Neural cell (in vitro differentiated cells): ENCODE measurements around the gene ZNRD2.

Experiments used
- EZH2 ChIP-seq: fragments of 200-600, 300-800 bp; shearing (Covaris generic), sonication (generic); IDR thresholded peaks from 2 replicates; pipeline ENCODE4 v1.6.1; 2014; ENCODE audit warnings: antibody characterized with exemption, low read length, borderline replicate concordance, mild to moderate bottlenecking; ENCODE audit not compliant: insufficient read depth, poor library complexity, severe bottlenecking
- MXI1 ChIP-seq: fragments of 450-650 bp; conservative IDR thresholded peaks from 2 replicates; pipeline ENCODE4 v1.6.1; 2014; ENCODE audit warnings: antibody characterized with exemption, mild to moderate bottlenecking; ENCODE audit not compliant: poor library complexity, severe bottlenecking
- POLR2AphosphoS5 ChIP-seq: IDR thresholded peaks from 2 replicates; pipeline ENCODE4 v1.6.1; 2012
- RAD21 ChIP-seq: fragments of 450-650 bp; conservative IDR thresholded peaks from 2 replicates; pipeline ENCODE4 v1.6.1; 2014; ENCODE audit warnings: antibody characterized with exemption, mild to moderate bottlenecking, moderate library complexity
- TAF1 ChIP-seq: IDR thresholded peaks from 2 replicates; pipeline ENCODE4 v1.6.1; 2012; ENCODE audit warnings: low read depth
- TF ChIP-seq, protein P1 (sequence below): fragments of 450-650 bp; IDR thresholded peaks from 2 replicates; pipeline ENCODE4 v1.5.1; 2014; ENCODE audit warnings: antibody characterized with exemption, mild to moderate bottlenecking, moderate library complexity; ENCODE audit not compliant: poor library complexity, severe bottlenecking

DNA sequence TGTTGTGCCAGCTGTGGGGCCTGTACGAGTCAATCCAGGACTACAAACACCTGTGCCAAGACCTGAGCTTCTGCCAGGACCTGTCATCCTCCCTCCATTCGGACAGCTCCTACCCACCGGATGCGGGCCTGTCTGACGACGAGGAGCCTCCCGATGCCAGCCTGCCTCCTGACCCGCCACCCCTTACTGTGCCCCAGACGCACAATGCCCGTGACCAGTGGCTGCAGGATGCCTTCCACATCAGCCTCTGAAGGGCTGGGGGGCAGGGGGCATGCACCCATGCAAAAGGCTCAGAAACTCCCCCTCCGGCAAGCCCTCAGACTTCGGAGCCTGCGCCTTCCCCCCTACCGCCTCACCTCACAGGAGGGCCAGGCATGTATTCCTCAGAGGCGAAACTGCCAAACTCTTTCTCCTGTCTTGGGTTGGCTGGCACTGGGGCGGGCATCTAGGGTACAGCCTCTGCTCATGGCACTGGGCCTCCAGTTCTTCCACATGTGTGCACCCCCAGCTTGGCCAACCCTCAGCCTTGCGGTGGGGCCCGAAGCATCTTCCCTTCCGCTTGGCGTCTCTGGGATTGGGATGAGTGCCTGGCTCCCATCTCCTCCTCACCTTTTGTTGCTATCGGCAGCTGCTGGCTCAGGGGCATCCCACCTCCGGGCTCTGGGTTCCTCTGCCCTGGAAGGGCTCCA lies 3.3 kb downstream of the ZNRD2 start:
- TF ChIP-seq TAF1 (no peak), EZH2 (no peak), RAD21 (no peak), MXI1 (no peak), POLR2AphosphoS5 (no peak)
- TF ChIP-seq, protein P1, sequence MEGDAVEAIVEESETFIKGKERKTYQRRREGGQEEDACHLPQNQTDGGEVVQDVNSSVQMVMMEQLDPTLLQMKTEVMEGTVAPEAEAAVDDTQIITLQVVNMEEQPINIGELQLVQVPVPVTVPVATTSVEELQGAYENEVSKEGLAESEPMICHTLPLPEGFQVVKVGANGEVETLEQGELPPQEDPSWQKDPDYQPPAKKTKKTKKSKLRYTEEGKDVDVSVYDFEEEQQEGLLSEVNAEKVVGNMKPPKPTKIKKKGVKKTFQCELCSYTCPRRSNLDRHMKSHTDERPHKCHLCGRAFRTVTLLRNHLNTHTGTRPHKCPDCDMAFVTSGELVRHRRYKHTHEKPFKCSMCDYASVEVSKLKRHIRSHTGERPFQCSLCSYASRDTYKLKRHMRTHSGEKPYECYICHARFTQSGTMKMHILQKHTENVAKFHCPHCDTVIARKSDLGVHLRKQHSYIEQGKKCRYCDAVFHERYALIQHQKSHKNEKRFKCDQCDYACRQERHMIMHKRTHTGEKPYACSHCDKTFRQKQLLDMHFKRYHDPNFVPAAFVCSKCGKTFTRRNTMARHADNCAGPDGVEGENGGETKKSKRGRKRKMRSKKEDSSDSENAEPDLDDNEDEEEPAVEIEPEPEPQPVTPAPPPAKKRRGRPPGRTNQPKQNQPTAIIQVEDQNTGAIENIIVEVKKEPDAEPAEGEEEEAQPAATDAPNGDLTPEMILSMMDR = no peak
